Colonic mucosa (tissue), 4 donors: ENCODE results near the gene PKNOX2. TPM values are rescaled to one million over a fixed set of nuclear protein-coding genes. Genes with fewer than 3 reads are reported as not detected.

ENCODE experiments used
- DNase-seq: peaks from one replicate; pipeline ENCODE4 v3.0.0-alpha.2; 2020
- H3K27ac ChIP-seq: fragments of 200-600 bp; one replicate; pipeline ENCODE4 v1.8.0; 2021
- H3K27me3 ChIP-seq: fragments of 200-600 bp; one replicate; pipeline ENCODE4 v1.8.0; 2021
- H3K36me3 ChIP-seq: fragments of 200-600 bp; one replicate; pipeline ENCODE4 v1.8.0; 2021
- H3K4me1 ChIP-seq: fragments of 200-600 bp; one replicate; pipeline ENCODE4 v1.8.0; 2021; ENCODE audit warnings: mild to moderate bottlenecking
- H3K4me3 ChIP-seq: fragments of 200-600 bp; one replicate; pipeline ENCODE4 v1.8.0; 2021
- H3K9ac ChIP-seq, 2 donors: one replicate each; pipeline ENCODE4 v1.7.0; 2013; ENCODE audit warnings: control low read depth in 2 of 2, low read depth in 2 of 2, low read length in 2 of 2
- H3K9me3 ChIP-seq: fragments of 200-600 bp; one replicate; pipeline ENCODE4 v1.8.0; 2021
- intact Hi-C: fragments of 100-400 bp; cut with DNase I; formaldehyde crosslinking; loops from one replicate; pipeline ENCODE4 v1.14.1; 2022
- total RNA-seq, 2 donors: library from RNA; stranded (reverse); fragmentation: NEBNext Ultra II Directional in 1 of 2; extraction: Animal tissue kit (Norgen Biotek cat#: 25700) in 1 of 2; gene quantifications; one replicate each; pipeline ENCODE4 v1.2.1, GENCODE V29; 2021
- TF ChIP-seq, protein P1 (sequence below): fragments of 200-600 bp; IDR thresholded peaks from one replicate; pipeline ENCODE4 v1.8.0; 2022; ENCODE audit warnings: antibody characterized with exemption, mild to moderate bottlenecking
- donor health status: healthy.
- donor health status: DM: no; HTN: no; CAD: no.
- donor health status: DM: no; HTN: no; CAD: no.

Gene PKNOX2
- total RNA-seq, 2 donors from 2014 or later, result 0.52 to 1.3 TPM

DNA sequence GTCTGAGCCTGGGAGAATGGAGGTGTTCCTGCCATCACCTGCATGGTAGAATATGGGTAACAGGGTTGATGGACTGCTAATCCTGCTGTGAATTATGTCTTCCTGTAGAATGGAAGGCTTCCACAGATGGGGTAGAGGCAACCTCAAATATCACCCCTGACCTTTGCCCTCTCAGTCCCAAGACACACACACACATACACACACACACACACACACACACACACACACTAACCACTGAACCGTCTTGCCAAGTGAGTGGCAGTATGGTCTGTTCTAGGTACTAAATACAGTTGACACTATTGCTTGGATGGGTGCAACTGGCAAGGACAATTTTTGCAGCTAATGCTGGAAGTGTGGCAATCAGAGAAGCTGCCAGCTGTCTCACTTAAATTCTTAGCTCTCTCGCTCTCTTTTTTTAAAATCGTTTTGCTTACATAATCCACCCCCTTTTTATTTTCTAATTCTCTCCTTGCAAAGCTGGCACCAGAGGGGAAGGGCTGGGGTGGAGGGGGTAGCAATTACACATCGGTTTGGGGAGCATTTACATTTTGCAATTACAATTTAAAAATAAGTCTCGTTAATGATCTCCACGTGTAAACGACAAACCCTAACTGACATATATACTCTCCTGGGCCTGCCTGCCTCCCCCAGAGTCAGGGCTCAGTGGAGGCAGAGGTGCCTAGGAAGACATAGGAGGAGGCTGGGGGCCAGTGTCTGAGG lies 169.0 kb downstream of the PKNOX2 start:
- Histone ChIP-seq H3K9ac (no peak overlapping the region), H3K36me3 (no peaks in the 10 kb centered on the region), H3K9me3 (no peaks in the 10 kb centered on the region), H3K4me3 (no peak overlapping the region), H3K4me1 (no peaks in the 10 kb centered on the region), H3K27ac (no peak overlapping the region), H3K27me3 (no peaks in the 10 kb centered on the region)
- intact Hi-C loops, result loop anchor here (10.0 kb wide), 1 partner anchor 59 kb away; no protein-coding TSS in a partner anchor
- no peak for DNase-seq
- TF ChIP-seq, protein P1, sequence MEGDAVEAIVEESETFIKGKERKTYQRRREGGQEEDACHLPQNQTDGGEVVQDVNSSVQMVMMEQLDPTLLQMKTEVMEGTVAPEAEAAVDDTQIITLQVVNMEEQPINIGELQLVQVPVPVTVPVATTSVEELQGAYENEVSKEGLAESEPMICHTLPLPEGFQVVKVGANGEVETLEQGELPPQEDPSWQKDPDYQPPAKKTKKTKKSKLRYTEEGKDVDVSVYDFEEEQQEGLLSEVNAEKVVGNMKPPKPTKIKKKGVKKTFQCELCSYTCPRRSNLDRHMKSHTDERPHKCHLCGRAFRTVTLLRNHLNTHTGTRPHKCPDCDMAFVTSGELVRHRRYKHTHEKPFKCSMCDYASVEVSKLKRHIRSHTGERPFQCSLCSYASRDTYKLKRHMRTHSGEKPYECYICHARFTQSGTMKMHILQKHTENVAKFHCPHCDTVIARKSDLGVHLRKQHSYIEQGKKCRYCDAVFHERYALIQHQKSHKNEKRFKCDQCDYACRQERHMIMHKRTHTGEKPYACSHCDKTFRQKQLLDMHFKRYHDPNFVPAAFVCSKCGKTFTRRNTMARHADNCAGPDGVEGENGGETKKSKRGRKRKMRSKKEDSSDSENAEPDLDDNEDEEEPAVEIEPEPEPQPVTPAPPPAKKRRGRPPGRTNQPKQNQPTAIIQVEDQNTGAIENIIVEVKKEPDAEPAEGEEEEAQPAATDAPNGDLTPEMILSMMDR, result no peak

DNA sequence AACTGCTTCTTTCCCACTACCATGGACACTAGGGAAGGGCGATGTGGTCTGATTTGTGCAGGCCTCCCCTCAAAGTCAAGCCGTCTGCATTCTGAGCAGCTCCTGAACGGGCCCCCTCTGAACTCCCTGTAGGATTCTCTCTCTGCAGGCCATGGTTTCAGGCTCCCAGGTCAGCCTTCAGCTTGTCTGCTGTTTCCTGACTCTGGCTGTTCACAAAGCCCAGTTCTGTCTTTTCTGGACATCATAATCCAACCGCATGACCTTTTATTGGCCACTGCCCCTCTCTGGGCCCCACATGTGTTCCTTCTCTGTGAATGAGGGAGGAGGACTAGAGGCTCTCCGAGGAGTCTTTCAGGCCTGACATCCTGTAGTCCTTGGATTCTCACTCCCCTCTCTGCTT lies 170.6 kb downstream of the PKNOX2 start:
- no peak overlapping the region for H3K4me3 ChIP-seq
- H3K4me1 ChIP-seq, result no peaks in the 10 kb centered on the region
- H3K9ac ChIP-seq, result no peak overlapping the region
- intact Hi-C loops, result loop anchor here (10.0 kb wide), 1 partner anchor 60 kb away; no protein-coding TSS in a partner anchor
- no peaks in the 10 kb centered on the region for H3K36me3 ChIP-seq
- DNase-seq, result no peak
- no peak overlapping the region for H3K27ac ChIP-seq
- TF ChIP-seq, protein P1, result no peak
- no peaks in the 10 kb centered on the region for H3K27me3 ChIP-seq
- no peaks in the 10 kb centered on the region for H3K9me3 ChIP-seq

DNA sequence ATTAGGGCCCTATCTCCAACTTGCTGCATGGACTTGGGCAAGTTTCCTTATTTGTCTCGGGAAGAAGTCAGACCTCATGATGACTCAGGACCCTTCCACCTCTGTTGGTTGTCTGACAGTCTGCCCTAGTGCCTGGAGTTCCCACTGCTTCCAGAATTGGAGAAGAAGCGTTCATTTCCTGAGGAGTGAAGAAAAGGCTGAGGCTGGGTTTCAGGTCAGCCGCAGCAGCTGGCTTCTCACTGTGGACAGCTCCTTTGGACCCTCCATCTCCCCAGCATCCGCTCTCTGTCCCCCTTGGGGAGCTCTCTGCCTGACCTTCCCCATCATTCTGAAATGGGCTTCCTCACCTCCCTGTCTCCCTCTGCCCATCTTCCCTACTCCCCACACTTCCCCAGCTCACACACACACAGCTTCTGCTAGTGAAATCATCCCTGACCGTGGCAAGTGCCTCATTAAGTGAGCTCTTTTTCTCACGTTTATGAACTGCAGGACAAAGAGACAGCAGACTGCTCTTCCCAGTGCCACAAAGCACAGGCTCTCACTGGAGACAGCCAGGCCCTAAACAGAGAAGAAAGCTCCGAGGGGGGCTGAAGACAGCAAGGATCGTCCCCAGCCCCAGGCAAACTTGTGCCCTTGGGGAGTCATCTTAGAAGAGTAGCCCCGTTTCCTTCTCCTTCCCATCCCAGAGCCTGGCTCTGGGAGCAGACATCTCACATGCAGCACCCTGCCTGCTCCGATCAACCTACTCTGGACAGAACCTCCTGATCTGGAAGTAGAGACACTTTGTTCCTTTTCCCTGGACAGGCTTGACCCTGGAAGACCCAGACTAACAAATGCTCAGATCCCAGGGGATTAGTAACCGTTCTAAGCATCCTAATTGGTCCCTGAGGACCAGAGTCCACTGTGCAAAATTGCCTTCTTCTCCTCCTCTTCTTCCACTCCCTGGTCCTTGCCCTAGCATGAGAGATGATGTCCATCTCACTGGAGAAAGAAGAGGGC lies 173.6 kb downstream of the PKNOX2 start:
- Histone ChIP-seq H3K4me3 (no peak overlapping the region), H3K27me3 (no peaks in the 10 kb centered on the region), H3K36me3 (no peaks in the 10 kb centered on the region), H3K9me3 (no peaks in the 10 kb centered on the region), H3K4me1 (no peaks in the 10 kb centered on the region), H3K9ac (no peak overlapping the region), H3K27ac (no peak overlapping the region)
- TF ChIP-seq, protein P1, result no peak
- no peak for DNase-seq
- intact Hi-C loops, result loop anchor here (10.0 kb wide), 1 partner anchor 63 kb away; no protein-coding TSS in a partner anchor

DNA sequence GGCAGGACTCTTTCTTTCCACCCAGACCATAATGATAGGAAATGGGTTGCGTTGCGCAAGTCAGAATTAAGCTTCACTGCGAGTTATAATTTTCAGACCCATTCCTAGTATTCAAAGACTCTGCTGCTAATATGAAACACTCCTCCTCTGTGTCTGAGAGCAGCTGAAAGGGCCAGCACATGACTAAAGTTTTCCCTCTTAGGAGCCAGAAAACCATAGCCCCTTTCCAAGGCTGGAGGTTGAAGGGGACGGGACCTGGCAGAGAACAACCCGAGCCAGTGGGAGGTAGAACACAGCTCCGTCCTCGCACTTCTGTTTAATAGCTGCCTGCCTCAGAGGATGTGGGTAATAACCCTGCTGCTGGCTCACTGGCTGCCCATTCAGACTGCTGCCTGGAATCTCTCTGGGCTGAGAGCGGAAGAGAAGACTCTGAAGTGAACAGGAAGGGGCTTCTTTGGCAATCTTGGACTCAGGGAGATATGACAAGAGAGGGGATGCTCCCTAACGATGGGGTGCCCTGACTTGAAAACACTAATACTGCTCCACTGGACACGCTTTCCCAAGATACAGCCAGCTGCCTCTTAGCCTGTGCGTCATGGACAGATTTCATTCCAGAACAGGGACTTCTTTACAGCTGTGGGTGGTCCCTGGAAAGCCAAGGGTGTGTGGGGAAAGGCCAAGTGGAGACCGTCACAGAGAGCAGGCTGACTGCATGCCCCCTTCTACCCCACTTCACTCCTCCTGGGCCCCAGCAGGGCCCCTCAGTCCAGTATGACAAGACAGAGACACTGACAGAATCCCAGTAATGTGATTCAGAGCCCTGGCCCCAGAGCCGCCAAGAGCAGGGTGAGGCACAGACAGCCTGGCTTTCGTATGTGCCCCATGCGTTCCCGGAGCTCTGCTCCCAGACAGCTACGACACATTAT lies 174.6 kb downstream of the PKNOX2 start:
- Histone ChIP-seq H3K4me1 (no peaks in the 10 kb centered on the region), H3K9me3 (no peaks in the 10 kb centered on the region), H3K9ac (no peak overlapping the region), H3K4me3 (no peak overlapping the region), H3K27ac (no peak overlapping the region), H3K27me3 (no peaks in the 10 kb centered on the region), H3K36me3 (no peaks in the 10 kb centered on the region)
- no peak for DNase-seq
- intact Hi-C loops, result loop anchor here (10.0 kb wide), 1 partner anchor 64 kb away; no protein-coding TSS in a partner anchor
- TF ChIP-seq, protein P1, result no peak
